GM23248 (cell line): ENCODE data around the gene GMPPB. TPM values are rescaled to one million over a fixed set of nuclear protein-coding genes. Genes with fewer than 3 reads are reported as not detected.

Experiments used
- DNase-seq: peaks from one replicate; pipeline ENCODE4 v3.0.0-alpha.2; 2015
- H2AFZ ChIP-seq: fragments of 200-600 bp; sonication (generic); 2 replicates; pipeline ENCODE4 v1.6.1; 2016; ENCODE audit warnings: antibody characterized with exemption
- H3F3A ChIP-seq: fragments of 200-600 bp; sonication (generic); 2 replicates; pipeline ENCODE4 v1.6.1; 2016; ENCODE audit warnings: mild to moderate bottlenecking, antibody characterized with exemption, mixed run types; ENCODE audit not compliant: insufficient read depth
- H3K27ac ChIP-seq: fragments of 200-600 bp; sonication (generic); 2 replicates; pipeline ENCODE4 v1.5.1; 2016; ENCODE audit warnings: mild to moderate bottlenecking
- H3K27me3 ChIP-seq: fragments of 200-600 bp; sonication (generic); replicated peaks from 2 replicates; pipeline ENCODE4 v1.6.1; 2016; ENCODE audit warnings: mild to moderate bottlenecking; ENCODE audit not compliant: insufficient read depth
- H3K36me3 ChIP-seq: fragments of 200-600 bp; sonication (generic); 2 replicates; pipeline ENCODE4 v1.6.1; 2016; ENCODE audit warnings: low read depth, mild to moderate bottlenecking
- H3K4me1 ChIP-seq: fragments of 200-600 bp; sonication (generic); 2 replicates; pipeline ENCODE4 v1.6.1; 2016; ENCODE audit warnings: mild to moderate bottlenecking; ENCODE audit not compliant: insufficient read depth
- H3K4me2 ChIP-seq: fragments of 200-600 bp; sonication (generic); one replicate; pipeline ENCODE4 v1.6.1; 2016; ENCODE audit warnings: mild to moderate bottlenecking; ENCODE audit not compliant: unreplicated experiment
- H3K4me3 ChIP-seq: fragments of 200-600 bp; sonication (generic); 2 replicates; pipeline ENCODE4 v1.5.1; 2016; ENCODE audit warnings: mild to moderate bottlenecking
- H3K79me2 ChIP-seq: fragments of 200-600 bp; sonication (generic); 2 replicates; pipeline ENCODE4 v1.6.1; 2016; ENCODE audit warnings: mild to moderate bottlenecking; ENCODE audit not compliant: insufficient read depth
- H3K9ac ChIP-seq: fragments of 200-600 bp; sonication (generic); 2 replicates; pipeline ENCODE4 v1.6.1; 2016; ENCODE audit warnings: mild to moderate bottlenecking
- H3K9me2 ChIP-seq: fragments of 200-600 bp; sonication (generic); 2 replicates; pipeline ENCODE4 v1.6.1; 2016; ENCODE audit warnings: mixed run types, mild to moderate bottlenecking, moderate library complexity; ENCODE audit not compliant: insufficient read depth
- H3K9me3 ChIP-seq: fragments of 200-600 bp; sonication (generic); one replicate; pipeline ENCODE4 v1.6.1; 2017; ENCODE audit warnings: low read depth
- H4K20me1 ChIP-seq: fragments of 200-600 bp; sonication (generic); 2 replicates; pipeline ENCODE4 v1.6.0; 2016; ENCODE audit not compliant: insufficient read depth
- EZH2 ChIP-seq: fragments of 200-600 bp; sonication (generic); IDR thresholded peaks from 2 replicates; pipeline ENCODE4 v1.6.1; 2018; ENCODE audit warnings: antibody characterized with exemption, mild to moderate bottlenecking; ENCODE audit not compliant: insufficient read depth, poor library complexity, severe bottlenecking
- EZH2phosphoT487 ChIP-seq: fragments of 200-600 bp; sonication (generic); IDR thresholded peaks from 2 replicates; pipeline ENCODE4 v1.6.1; 2018; ENCODE audit warnings: antibody characterized with exemption, moderate library complexity, mild to moderate bottlenecking, low read depth; ENCODE audit not compliant: insufficient read depth
- WGBS, 2 experiments: methylation state at CpG; one replicate each; pipeline ENCODE4 v1.1.6; 2015 to 2017; ENCODE audit warnings: low lambda C conversion rate in 2 of 2, low coverage in 1 of 2; ENCODE audit errors: missing lambda C conversion rate in 2 of 2; 5-methylcytosine and 5-hydroxymethylcytosine counted together
- in situ Hi-C: fragments of 300-500 bp; cut with MboI; formaldehyde crosslinking; loops from 2 replicates; pipeline ENCODE4 v1.15.0; 2020
- polyA plus RNA-seq: library from polyadenylated mRNA; unstranded; fragments of >200 nt; fragmentation: Nextera tagmentation; extraction: Ambion mirVana; gene quantifications from 2 replicates; pipeline ENCODE4 v1.2.1, GENCODE V29; 2016
- total RNA-seq: library from RNA; depleted of rRNA; stranded (reverse); fragments of >200 nt; shearing (Covaris generic); gene quantifications from 2 replicates; pipeline ENCODE4 v1.2.3, GENCODE V29; 2014

GMPPB gene
- total and polyA plus RNA-seq, 2 experiments from 2014 or later = 24.1 to 37.8 TPM

- Histone ChIP-seq H3K79me2 (no peaks in the 10 kb centered on the region), H3K4me2 (no peak overlapping the region), H3K4me1 (no peaks in the 10 kb centered on the region), H2AFZ (no peak overlapping the region), H3F3A (0 out of 2 replicates have a peak, but pooled peaks cover 2% of the 10 kb centered on the region), H3K9me3 (no peaks in the 10 kb centered on the region), H3K9me2 (no peaks in the 10 kb centered on the region), H3K36me3 (no peaks in the 10 kb centered on the region), H4K20me1 (no peaks in the 10 kb centered on the region), H3K27me3 (no peaks in the 10 kb centered on the region), H3K9ac (no peak overlapping the region), H3K27ac (no peak overlapping the region), H3K4me3 (no peak overlapping the region)
- 89 to 92% methylated on average over 13 of the region's 13 CpGs for WGBS, 2 experiments
- no peak for DNase-seq
- in situ Hi-C loops = no loop called here
- TF ChIP-seq EZH2 = no peak
- no peak for TF ChIP-seq EZH2phosphoT487
Observed at GRCh38 chr3:49714728-49715550, 8.8 kb downstream of the GMPPB start.

GRCh38 chr3:49713336-49714105 is 10.2 kb downstream of the GMPPB start:
- no peak for TF ChIP-seq EZH2
- no peak for TF ChIP-seq EZH2phosphoT487
- in situ Hi-C loops = no loop called here
- Histone ChIP-seq H3K27me3 (no peaks in the 10 kb centered on the region), H3K4me3 (no peak overlapping the region), H3K9me2 (no peaks in the 10 kb centered on the region), H2AFZ (no peak overlapping the region), H4K20me1 (no peaks in the 10 kb centered on the region), H3K79me2 (no peaks in the 10 kb centered on the region), H3K27ac (no peak overlapping the region), H3K36me3 (no peaks in the 10 kb centered on the region), H3K4me1 (no peaks in the 10 kb centered on the region), H3K9ac (no peak overlapping the region), H3K9me3 (no peaks in the 10 kb centered on the region), H3F3A (no peaks in the 10 kb centered on the region), H3K4me2 (no peak overlapping the region)
- no peak for DNase-seq
- 89 to 91% methylated on average over 25 of the region's 25 CpGs for WGBS, 2 experiments

GRCh38 chr3:49712631-49713317 is 11.0 kb downstream of the GMPPB start:
- Histone ChIP-seq H3K4me1 (no peaks in the 10 kb centered on the region), H3K9me3 (no peaks in the 10 kb centered on the region), H3K27me3 (no peaks in the 10 kb centered on the region), H4K20me1 (no peaks in the 10 kb centered on the region), H3K4me3 (no peak overlapping the region), H3F3A (no peaks in the 10 kb centered on the region), H2AFZ (no peak overlapping the region), H3K79me2 (no peaks in the 10 kb centered on the region), H3K27ac (no peak overlapping the region), H3K4me2 (no peak overlapping the region), H3K9ac (no peak overlapping the region), H3K36me3 (no peaks in the 10 kb centered on the region), H3K9me2 (no peaks in the 10 kb centered on the region)
- TF ChIP-seq EZH2phosphoT487 (no peak), EZH2 (no peak)
- in situ Hi-C loops = no loop called here
- DNase-seq = no peak
- WGBS, 2 experiments = 65 to 70% methylated on average over 6 to 7 of the region's 7 CpGs

- in situ Hi-C loops = no loop called here
- no peaks in the 10 kb centered on the region for H3K9me2 ChIP-seq
- H3F3A ChIP-seq = no peaks in the 10 kb centered on the region
- no peak for DNase-seq
- WGBS, 2 experiments = 94 to 95% methylated on average over 11 of the region's 11 CpGs
- no peaks in the 10 kb centered on the region for H3K36me3 ChIP-seq
- no peak overlapping the region for H3K4me2 ChIP-seq
- no peak overlapping the region for H2AFZ ChIP-seq
- H3K9me3 ChIP-seq = no peaks in the 10 kb centered on the region
- no peaks in the 10 kb centered on the region for H3K79me2 ChIP-seq
- no peak overlapping the region for H3K4me3 ChIP-seq
- H3K27me3 ChIP-seq = no peaks in the 10 kb centered on the region
- no peaks in the 10 kb centered on the region for H4K20me1 ChIP-seq
- no peak overlapping the region for H3K9ac ChIP-seq
- no peak overlapping the region for H3K27ac ChIP-seq
- H3K4me1 ChIP-seq = no peaks in the 10 kb centered on the region
- no peak for TF ChIP-seq EZH2phosphoT487
- no peak for TF ChIP-seq EZH2
Observed at GRCh38 chr3:49712166-49712565, 11.6 kb downstream of the GMPPB start.
